ENCODE measurements around the gene SIRPB2. TPM values are rescaled to one million over a fixed set of nuclear protein-coding genes. Genes with fewer than 3 reads are reported as not detected.

Gene SIRPB2
- total RNA-seq, 6 experiments from 2014 or later: not detected

GRCh38 chr20:1474325-1474724 lies 16.9 kb downstream of the SIRPB2 start:
- TF ChIP-seq, protein P1, sequence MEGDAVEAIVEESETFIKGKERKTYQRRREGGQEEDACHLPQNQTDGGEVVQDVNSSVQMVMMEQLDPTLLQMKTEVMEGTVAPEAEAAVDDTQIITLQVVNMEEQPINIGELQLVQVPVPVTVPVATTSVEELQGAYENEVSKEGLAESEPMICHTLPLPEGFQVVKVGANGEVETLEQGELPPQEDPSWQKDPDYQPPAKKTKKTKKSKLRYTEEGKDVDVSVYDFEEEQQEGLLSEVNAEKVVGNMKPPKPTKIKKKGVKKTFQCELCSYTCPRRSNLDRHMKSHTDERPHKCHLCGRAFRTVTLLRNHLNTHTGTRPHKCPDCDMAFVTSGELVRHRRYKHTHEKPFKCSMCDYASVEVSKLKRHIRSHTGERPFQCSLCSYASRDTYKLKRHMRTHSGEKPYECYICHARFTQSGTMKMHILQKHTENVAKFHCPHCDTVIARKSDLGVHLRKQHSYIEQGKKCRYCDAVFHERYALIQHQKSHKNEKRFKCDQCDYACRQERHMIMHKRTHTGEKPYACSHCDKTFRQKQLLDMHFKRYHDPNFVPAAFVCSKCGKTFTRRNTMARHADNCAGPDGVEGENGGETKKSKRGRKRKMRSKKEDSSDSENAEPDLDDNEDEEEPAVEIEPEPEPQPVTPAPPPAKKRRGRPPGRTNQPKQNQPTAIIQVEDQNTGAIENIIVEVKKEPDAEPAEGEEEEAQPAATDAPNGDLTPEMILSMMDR (IDR thresholded peaks at IDR 0.05): no peak
- Mint-ChIP-seq H3K4me1 (ENCODE audit: low read depth) (peaks cover 55% of the 10 kb centered on the region), H3K27ac (no peak overlapping the region), H3K27me3 (ENCODE audit: insufficient read depth) (peaks cover 4% of the 10 kb centered on the region), H3K4me3 (no peak overlapping the region), H3K9me3 (no peaks in the 10 kb centered on the region), H3K36me3 (ENCODE audit: low read depth) (no peaks in the 10 kb centered on the region)
- no peak for DNase-seq

DNA sequence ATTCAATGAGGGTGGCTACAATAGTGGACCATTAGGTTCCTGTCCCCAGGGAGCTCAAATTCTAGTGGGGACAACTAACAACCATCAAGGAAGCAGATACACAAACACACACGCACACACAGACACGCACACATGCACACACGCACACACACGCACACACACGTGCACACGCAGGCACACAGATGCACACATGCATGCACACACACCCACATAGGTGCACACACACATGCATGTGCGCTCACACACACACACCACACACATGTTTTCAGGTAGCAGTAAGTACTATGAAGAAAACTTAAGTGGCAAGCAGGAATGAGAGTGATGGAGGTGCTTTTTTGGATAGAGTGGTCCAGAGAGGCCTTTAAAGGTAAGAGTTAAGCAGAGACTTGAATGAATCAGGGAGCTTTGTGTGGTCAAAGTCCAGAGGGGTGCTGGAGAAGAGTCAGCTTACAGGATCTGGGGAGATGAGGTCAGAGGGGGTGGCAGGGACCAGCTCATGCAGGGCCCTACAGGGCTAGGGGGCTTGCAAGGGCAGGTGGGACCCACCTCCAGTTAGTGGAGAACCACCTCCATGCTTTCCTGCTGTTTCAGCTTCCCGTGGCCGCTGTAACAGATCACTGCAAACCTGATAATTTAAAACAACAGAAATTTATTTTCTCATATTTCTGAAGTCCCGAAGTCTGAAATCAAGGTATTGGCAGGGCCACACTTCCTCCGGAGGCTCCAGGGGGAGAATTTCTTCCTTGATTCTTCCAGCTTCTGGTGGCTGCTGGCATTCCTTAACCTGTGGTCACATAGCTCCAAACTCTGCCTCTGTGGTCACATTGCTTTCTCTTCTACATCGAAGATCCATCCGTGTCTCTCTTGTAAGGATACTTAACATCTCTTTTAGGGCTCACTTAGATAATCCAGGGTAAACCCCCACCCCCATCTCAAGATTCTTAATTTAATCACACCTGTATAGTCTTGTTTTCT lies 17.7 kb downstream of the SIRPB2 start:
- no peak overlapping the region for H3K4me3 Mint-ChIP-seq
- no peak overlapping the region for H3K27ac Mint-ChIP-seq
- DNase-seq: no peak
- no peaks in the 10 kb centered on the region for H3K9me3 Mint-ChIP-seq
- peaks cover 55% of the 10 kb centered on the region for H3K4me1 Mint-ChIP-seq (ENCODE audit: low read depth)
- no peaks in the 10 kb centered on the region for H3K36me3 Mint-ChIP-seq (ENCODE audit: low read depth)
- peaks cover 6% of the 10 kb centered on the region for H3K27me3 Mint-ChIP-seq (ENCODE audit: insufficient read depth)
- TF ChIP-seq, protein P1 (IDR thresholded peaks at IDR 0.05): no peak

DNA sequence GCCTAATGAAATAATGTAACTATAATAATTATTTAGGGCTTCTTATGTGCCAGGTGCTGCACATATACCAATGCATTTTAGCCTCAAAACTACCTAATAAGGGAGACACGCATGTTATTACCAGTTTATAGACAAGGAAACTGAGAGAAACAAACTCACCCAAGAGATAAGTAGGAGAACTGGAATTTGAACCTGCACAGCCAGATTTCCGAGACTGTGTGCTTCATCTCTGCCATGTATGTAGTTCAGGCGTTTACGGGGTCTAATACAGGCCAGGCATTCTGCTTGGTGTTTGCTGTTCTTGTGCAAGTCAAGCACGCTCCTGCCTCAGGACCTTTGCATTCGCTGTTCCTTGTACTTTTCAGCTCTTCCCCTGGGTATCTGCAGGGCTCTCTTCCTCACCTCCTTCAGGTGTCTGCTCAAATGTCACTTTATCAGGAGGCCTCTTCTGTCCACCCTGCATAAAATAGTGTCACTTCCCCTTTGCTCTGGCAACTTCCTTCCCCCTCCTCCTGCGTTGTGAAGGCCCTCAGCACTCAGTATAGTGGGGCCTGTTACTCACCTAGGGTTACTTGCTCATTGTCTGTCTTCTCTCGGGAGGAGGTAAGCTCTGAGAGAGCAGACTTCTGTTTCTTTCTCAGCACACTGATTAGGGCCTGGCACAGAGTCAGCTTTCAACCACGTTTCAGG lies 18.5 kb downstream of the SIRPB2 start:
- peaks cover 14% of the 10 kb centered on the region for H3K27me3 Mint-ChIP-seq (ENCODE audit: insufficient read depth)
- peaks cover 50% of the 10 kb centered on the region for H3K4me1 Mint-ChIP-seq (ENCODE audit: low read depth)
- H3K4me3 Mint-ChIP-seq: no peak overlapping the region
- no peaks in the 10 kb centered on the region for H3K9me3 Mint-ChIP-seq
- DNase-seq: no peak
- no peaks in the 10 kb centered on the region for H3K36me3 Mint-ChIP-seq (ENCODE audit: low read depth)
- TF ChIP-seq, protein P1 (IDR thresholded peaks at IDR 0.05): no peak
- H3K27ac Mint-ChIP-seq: no peak overlapping the region

DNA sequence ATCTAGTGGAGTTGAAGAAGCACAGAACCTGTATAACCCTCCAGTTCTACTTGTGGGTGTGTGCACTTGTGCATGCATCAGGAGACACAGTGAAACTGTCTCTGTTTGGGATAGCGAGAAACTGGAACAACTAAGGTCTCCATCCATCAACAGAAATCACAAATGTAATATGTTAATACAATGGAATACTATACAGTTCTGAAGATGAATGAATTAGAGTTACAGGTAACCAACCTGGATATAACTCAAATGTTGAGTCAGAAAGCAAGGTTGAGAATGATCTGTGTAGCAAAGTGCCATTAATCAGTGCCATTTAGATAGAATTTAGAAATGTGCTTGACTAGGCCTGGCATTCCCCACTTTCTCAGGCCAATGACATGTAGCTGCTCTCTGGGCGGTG lies 20.0 kb downstream of the SIRPB2 start:
- DNase-seq: no peak
- no peaks in the 10 kb centered on the region for H3K9me3 Mint-ChIP-seq
- H3K4me1 Mint-ChIP-seq (ENCODE audit: low read depth): peaks cover 50% of the 10 kb centered on the region
- TF ChIP-seq, protein P1 (IDR thresholded peaks at IDR 0.05): no peak
- peak overlapping the region; percentile 94 for H3K27ac Mint-ChIP-seq
- peaks cover 17% of the 10 kb centered on the region for H3K27me3 Mint-ChIP-seq (ENCODE audit: insufficient read depth)
- no peaks in the 10 kb centered on the region for H3K36me3 Mint-ChIP-seq (ENCODE audit: low read depth)
- peak overlapping the region; percentile 70; the same call in 1 of the 2 replicates for H3K4me3 Mint-ChIP-seq

DNA sequence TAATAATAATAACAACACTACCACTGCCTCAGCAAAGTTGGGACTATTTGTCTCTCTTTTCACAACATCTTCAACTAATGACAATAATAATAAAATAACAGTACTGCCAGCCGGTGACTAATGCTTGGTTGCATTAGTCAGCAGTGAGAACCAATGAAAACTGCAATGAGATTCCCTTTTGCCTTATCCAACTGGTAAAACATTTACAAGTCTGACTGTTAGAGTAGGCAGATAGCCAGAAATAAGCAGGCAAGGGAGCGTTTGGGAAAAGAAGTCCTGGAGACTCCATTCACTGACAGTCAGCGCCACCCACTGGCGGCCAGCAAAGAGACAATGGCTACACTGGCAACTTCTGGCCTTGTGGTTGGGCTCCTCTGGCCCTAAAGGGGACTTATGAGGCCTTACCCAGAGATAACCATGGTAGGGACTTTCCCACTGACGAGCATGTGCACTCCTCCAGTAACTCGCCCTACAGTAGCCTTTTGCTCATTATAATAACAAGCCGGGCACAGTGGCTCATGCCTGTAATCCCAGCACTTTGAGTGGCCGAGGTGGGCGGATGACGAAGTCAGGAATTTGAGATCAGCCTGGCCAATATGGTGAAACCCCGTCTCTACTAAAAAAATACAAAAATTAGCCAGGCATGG lies 21.2 kb downstream of the SIRPB2 start:
- Mint-ChIP-seq H3K4me3 (peak overlapping the region; percentile 70), H3K9me3 (no peaks in the 10 kb centered on the region), H3K27ac (peak overlapping the region; percentile 94), H3K27me3 (ENCODE audit: insufficient read depth) (peaks cover 15% of the 10 kb centered on the region), H3K36me3 (ENCODE audit: low read depth) (peaks cover 6% of the 10 kb centered on the region; the same call in 1 of the 2 replicates), H3K4me1 (ENCODE audit: low read depth) (peaks cover 60% of the 10 kb centered on the region)
- TF ChIP-seq, protein P1 (IDR thresholded peaks at IDR 0.05): peak; percentile 87
- DNase-seq: peak; percentile 100

Measured in HFFc6 (cell line).